NCI-H1105 treated with DMSO at 0.1 percent for 48 hours (cell line): ENCODE data around the gene STX4.

Experiments
- DNase-seq: peaks from one replicate; lab custom pipeline; 2025; lab: John Stamatoyannopoulos, UW

STX4 gene

DNA sequence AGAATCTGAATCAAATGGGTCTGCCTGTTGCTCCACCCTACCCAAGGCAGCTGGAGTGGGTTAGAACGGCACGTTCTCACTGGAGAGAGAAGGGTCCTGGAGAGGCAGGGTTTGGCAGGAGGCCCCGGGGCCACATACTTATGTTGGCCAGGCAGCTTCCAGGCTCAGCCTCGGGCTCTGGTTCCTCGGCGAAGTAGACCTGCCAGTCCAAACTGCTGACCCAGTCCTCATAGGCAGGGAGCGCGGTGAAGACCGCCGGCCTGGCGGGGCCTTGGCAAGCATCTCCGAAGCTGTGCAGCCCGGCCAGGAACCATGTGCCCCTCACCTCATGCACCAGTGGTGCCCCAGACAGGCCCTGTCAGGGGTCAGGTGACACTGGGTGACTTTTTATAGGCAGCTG is 50.6 kb downstream of the STX4 start:
- no peak for DNase-seq

DNA sequence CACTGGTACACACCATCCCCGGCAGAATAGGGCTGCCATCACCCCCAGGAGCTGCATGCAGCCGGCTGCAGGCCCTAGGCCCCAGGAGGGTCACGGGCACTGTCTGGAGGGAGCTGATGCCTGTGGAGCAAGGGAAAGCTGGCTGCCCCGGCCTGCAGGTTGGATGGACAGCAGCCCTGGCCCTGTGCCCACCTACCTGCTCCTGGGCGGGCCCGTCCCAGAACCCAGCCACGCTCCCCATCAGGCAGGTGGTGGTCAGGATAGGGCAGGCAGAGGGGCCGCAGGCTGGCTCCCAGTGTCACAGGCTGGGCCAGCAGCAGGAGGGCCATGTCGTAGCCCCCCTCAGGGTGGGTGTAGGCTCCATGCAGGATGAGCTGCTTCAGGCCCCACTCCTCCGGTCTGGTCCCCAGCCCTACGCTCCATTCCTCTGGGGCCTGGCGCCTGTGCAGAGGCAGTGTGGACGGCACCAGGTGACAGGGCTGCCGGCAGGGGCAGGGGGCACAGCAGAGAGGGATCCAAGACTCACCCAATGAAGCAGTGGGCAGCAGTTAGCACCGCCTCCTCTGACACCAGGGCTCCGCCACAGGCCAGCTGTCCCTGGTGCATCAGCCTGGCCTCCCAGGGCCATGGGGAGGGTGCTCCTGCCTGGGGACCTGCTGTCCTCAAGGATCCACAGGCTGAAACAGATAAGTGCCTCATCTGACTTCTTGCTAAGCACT is 51.4 kb downstream of the STX4 start:
- no peak for DNase-seq

DNA sequence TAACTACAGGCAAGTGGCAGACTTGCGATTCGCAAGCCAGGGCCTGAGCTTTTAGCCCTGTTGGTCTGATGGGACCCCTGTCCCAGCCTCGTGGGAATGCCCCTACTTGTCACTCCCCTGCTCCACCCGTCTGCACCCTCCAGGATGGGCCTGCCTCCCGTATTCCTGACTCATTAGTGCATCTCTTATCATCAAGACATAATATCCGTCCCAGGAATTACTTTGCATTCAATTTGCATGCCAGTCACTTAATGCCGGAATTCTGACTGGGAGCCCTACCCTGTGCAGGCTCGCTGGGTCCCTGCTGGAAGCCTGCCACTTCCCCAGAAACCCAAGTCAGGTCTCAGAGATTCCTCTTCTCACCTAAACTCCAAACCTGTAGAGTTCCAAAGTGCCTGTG is 52.1 kb downstream of the STX4 start:
- DNase-seq: no peak

DNA sequence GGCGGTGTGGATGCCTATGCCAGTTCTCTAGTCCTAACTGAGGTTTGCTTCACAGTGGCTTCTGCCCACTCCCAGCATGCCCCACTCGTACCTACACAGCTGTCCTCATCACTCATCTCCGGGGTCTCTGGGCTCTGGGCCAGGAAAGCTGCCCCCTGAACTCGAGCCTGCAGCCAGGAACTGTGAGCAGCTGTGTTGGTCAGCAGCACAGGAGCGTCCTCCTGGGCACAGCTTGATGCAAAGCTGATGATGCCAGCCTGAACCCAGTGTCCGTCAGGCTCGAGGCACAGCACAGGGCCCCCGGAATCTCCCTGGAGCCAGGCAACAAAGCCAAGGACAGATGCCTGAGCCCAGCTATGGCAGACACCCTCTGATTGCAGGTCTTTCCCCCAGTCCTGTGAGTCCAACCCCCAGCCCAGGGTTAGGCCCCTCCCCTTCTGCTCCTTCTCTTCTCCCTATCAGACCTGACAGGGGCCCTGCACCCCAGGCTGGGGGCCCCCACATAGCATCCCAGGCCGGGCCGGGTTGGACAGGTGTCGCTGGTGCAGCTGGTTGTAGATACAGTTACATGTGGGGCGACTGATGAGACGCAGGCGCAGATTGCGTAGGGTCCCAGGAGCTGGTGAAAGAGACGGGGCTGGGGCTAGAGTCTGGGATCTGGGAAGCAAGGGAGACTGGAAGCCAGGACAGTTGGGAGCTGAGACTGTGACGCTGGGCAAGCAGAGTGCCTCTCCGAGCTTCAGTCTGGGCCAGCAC is 52.7 kb downstream of the STX4 start:
- no peak for DNase-seq

DNA sequence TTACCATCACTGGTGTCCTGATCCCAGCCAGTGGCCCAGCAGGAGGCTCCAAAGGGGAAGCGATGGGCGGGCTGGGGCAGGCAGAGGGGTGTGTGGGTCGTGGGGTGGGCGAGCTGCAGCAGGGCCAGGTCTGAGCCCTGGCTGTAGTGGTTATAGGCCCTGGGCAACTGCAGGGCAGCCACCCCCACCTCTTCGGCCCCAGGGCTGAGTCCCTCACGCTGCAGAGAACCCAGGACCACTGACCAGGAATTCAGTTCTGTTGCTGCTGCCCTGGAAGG is 53.2 kb downstream of the STX4 start:
- DNase-seq: no peak

DNA sequence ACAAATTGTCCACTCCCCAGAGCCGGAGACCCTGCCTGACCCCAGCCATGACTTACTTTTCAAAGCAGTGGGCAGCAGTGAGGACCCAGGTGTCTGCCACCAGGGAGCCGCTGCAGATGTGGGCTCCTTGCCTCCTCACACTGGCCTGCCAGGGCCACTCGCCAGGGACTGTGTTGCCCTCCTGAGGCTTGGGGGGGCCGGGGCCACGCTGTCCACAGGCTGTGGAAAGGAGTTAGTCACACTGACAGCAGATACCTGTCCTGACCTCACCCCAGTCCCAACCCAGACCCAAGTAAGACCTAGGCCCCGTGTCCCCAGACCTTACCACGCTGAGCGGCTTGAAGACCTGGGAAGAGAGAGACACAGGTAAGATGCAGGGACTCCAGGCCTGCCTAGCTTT is 54.1 kb downstream of the STX4 start:
- no peak for DNase-seq

DNA sequence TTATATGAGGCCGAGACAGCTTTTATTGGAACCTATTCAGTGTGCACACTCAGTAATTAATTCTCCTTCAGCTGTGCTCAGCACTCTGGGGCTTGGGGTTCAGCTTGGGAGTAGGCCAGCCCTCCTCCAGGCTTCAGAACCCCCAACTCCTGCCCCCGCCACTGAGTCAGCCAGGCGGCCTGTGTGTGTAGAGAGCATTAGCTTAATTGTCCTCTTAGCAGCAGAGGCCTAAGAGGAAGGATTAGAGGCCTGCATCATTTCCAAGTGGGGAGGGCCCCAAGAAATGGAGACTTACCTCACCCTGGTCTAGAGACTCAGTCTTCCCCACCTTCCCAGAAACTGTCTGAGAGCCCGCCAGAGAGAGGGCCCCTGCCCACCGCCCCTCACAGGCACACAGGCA is 54.6 kb downstream of the STX4 start:
- DNase-seq: no peak

DNA sequence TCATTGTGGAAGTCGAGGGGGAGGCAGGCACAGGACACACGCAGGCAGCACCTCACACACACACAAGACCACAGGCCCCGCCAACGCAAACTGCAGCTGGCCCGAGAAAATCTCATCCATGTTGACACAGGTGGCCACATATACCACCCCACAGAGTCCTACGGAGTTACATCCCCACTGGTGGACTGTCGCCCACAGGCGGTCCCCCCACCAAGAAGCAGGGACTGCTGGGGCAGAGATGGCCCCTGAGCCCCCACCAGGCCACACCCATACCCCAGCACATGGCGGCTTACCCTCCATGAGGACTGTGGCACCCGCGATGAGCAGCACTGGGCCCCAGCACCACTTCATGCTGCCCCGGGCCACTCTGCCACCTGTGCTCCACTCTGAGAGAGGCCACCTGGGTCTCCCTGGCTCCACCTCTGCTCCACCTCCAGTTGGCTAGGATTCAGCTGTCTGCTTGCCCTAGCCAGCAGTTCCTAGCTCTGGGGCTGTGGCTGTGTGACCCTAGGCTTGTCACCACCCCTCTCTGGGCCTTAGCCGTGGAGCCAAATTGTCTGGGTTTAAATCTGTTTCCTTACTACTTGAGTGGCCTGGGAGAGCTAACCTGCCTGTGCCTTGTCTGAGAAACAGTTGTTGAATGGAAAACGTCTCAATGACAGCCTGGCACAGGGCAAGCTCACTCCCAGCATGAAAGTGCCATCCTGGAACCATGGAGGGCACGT is 55.3 kb downstream of the STX4 start, which contains the start of gene PRSS53:
Gene PRSS53 (minus strand): TSS at position 485 of the 725 bp plus-strand sequence. CDS start 134 bp downstream, at position 351.
- DNase-seq: no peak

DNA sequence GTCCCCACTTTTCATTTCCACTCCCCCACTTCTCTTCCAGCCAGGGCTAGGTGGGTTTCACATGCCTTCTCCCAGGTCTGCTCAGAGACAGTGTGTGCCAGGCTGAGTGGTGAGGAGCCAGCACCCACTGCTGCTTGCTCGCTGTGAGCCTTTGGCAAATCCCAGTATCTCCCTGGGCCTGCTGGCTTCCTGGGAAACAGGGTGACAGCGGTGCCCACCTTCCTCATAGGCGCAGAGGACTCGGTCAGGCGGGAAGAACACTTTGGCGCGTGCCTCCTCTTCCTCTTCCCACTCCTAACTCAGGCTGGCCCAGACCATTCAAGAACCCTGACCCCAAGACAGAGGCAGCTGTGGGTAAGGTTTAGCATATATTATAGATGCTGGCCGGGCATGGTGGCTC is 55.8 kb downstream of the STX4 start:
- DNase-seq: no peak
